Vagina (tissue), 2 donors: Measurements from ENCODE around the gene EPO. TPM values are rescaled to one million over a fixed set of nuclear protein-coding genes. Genes with fewer than 3 reads are reported as not detected.

Source experiments
- DNase-seq, 2 donors: peaks; one replicate each; pipeline ENCODE4 v3.0.0-alpha.2; 2017; ENCODE audit errors: extremely low spot score in 2 of 2
- H3K27ac ChIP-seq: fragments of 200-600 bp; sonication (generic); one replicate; pipeline ENCODE4 v1.5.1; 2019
- H3K27me3 ChIP-seq: fragments of 200-600 bp; sonication (generic); one replicate; pipeline ENCODE4 v1.5.1; 2019
- H3K36me3 ChIP-seq, 2 donors: fragments of 200-600 bp; sonication (generic); one replicate each; pipeline ENCODE4 v1.5.1; 2017 to 2019
- H3K4me1 ChIP-seq: fragments of 200-600 bp; sonication (generic); one replicate; pipeline ENCODE4 v1.5.1; 2019
- H3K4me3 ChIP-seq, 2 donors: fragments of 200-600 bp; sonication (generic); 1 replicate in 1 of 2; 2 replicates in 1 of 2; pipeline ENCODE4 v1.5.1; 2016 to 2019
- H3K9me3 ChIP-seq: fragments of 200-600 bp; sonication (generic); one replicate; pipeline ENCODE4 v1.5.1; 2019
- POLR2A ChIP-seq, 2 donors: fragments of 450-650 bp; IDR thresholded peaks; one replicate each; pipeline ENCODE4 v1.6.1; 2017; ENCODE audit warnings: antibody characterized with exemption in 2 of 2, mild to moderate bottlenecking in 2 of 2, moderate library complexity in 2 of 2
- POLR2AphosphoS5 ChIP-seq, 2 donors: sonication (generic); formaldehyde crosslinking; IDR thresholded peaks; one replicate each; pipeline ENCODE4 v1.9.0; 2017; ENCODE audit warnings: antibody characterized with exemption in 2 of 2, mild to moderate bottlenecking in 2 of 2, low read depth in 1 of 2; ENCODE audit not compliant: insufficient read depth in 1 of 2
- intact Hi-C: fragments of 100-400 bp; cut with DNase I; formaldehyde crosslinking; loops from one replicate; pipeline ENCODE4 v1.15.1; 2023
- total RNA-seq: library from RNA; depleted of rRNA; stranded (reverse); fragments of >200 nt; gene quantifications from one replicate; pipeline ENCODE4 v1.2.3, GENCODE V29; 2016
- TF ChIP-seq, protein P1 (sequence below), 3 experiments: fragments of 450-650 bp in 2 of 3; fragments of 200-600 bp in 1 of 3; sonication (generic) in 1 of 3; IDR thresholded peaks; one replicate each; pipeline ENCODE4 v1.5.1; 2017 to 2019; ENCODE audit warnings: antibody characterized with exemption in 3 of 3, mild to moderate bottlenecking in 2 of 3, moderate library complexity in 2 of 3

EPO gene
- total RNA-seq, 1 donor from 2014 or later, result not detected

DNA sequence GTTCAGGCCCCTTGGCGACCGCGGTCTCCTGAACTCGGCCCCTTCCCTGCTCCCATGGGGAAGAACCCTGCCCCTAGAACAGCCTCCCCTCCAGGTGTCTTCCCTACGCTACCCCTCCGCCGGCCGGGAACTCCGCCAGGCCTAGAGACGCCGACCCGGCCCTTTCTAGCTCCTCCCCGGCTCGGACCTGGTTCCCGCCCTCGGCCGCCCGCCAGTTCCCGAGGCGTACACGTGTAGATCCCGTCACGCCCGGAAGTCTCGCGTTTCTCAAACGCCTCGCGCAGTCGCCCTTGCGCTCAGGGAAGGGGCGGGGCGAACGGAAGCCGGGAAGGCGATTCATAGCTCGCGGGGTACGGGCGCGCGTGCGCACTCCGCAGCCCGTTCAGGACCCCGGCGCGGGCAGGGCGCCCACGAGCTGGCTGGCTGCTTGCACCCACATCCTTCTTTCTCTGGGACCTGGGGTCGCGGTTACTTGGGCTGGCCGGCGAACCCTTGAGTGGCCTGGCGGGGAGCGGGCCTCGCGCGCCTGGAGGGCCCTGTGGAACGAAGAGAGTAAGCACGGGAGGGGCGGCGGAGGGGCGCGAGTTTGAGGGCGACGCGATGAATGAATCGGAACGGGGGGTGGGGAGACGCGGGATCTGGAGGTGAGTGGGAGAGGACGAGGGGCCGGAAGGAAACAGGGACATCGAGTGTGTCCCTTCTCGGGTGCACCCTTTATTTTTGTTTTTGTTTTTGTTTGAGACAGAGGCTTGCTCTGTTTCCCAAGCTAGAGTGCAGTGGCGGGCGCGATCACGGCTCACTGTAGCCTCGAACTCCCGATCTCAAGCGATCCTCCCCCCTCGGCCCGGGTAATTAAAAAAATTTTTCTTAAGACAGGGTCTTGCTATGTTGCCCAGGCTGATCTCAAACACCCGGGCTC, 14.3 kb upstream of the EPO start, which contains the start of gene POP7:
Gene POP7 (plus strand): TSS at position 369 of the 919 bp plus-strand sequence. CDS start 710 bp downstream, outside the sequence.
- no peaks in the 10 kb centered on the region for H3K9me3 ChIP-seq
- TF ChIP-seq POLR2A (IDR thresholded peaks at IDR 0.05), result peak in 1 of 2 donors; percentile 23
- TF ChIP-seq POLR2AphosphoS5 (IDR thresholded peaks at IDR 0.05; ENCODE audit: insufficient read depth in 1 of 2, low read depth in 1 of 2), result peak; percentile 92 to 97
- TF ChIP-seq, protein P1, sequence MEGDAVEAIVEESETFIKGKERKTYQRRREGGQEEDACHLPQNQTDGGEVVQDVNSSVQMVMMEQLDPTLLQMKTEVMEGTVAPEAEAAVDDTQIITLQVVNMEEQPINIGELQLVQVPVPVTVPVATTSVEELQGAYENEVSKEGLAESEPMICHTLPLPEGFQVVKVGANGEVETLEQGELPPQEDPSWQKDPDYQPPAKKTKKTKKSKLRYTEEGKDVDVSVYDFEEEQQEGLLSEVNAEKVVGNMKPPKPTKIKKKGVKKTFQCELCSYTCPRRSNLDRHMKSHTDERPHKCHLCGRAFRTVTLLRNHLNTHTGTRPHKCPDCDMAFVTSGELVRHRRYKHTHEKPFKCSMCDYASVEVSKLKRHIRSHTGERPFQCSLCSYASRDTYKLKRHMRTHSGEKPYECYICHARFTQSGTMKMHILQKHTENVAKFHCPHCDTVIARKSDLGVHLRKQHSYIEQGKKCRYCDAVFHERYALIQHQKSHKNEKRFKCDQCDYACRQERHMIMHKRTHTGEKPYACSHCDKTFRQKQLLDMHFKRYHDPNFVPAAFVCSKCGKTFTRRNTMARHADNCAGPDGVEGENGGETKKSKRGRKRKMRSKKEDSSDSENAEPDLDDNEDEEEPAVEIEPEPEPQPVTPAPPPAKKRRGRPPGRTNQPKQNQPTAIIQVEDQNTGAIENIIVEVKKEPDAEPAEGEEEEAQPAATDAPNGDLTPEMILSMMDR (IDR thresholded peaks at IDR 0.05), result no peak

DNA sequence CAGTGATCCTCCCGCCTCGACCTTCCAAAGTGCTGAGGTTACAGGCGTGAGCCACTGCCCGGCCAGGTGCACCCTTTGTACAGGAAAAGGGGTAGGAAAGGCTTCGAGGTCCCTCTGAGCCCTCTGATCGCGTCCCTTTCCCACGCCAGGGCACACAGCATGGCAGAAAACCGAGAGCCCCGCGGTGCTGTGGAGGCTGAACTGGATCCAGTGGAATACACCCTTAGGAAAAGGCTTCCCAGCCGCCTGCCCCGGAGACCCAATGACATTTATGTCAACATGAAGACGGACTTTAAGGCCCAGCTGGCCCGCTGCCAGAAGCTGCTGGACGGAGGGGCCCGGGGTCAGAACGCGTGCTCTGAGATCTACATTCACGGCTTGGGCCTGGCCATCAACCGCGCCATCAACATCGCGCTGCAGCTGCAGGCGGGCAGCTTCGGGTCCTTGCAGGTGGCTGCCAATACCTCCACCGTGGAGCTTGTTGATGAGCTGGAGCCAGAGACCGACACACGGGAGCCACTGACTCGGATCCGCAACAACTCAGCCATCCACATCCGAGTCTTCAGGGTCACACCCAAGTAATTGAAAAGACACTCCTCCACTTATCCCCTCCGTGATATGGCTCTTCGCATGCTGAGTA, 13.5 kb upstream of the EPO start:
- Histone ChIP-seq H3K27ac (peak overlapping the region; percentile 94), H3K9me3 (no peaks in the 10 kb centered on the region), H3K27me3 (no peaks in the 10 kb centered on the region), H3K4me3 (peak overlapping the region; percentile 67 to 90), H3K4me1 (peaks cover 22% of the 10 kb centered on the region), H3K36me3 (peaks cover 0 to 4% of the 10 kb centered on the region in 2 donors)
- intact Hi-C loops, result loop anchor here (5.0 kb wide), 1 partner anchor 146 kb away; the partner anchor contains the start of gene SLC12A9
- no peak for TF ChIP-seq POLR2AphosphoS5 (IDR thresholded peaks at IDR 0.05; ENCODE audit: insufficient read depth in 1 of 2, low read depth in 1 of 2)
- TF ChIP-seq, protein P1 (IDR thresholded peaks at IDR 0.05), result no peak
- TF ChIP-seq POLR2A (IDR thresholded peaks at IDR 0.05), result no peak
- DNase-seq, result no peak

More for the DNA sequence above, 14.3 kb upstream of the EPO start, which contains the start of gene POP7:
- intact Hi-C loops, result loop anchor here (5.0 kb wide), 1 partner anchor 146 kb away; the partner anchor contains the start of gene SLC12A9
- peak in 1 of 2 donors; percentile 96 for DNase-seq
- Histone ChIP-seq H3K4me1 (peaks cover 22% of the 10 kb centered on the region), H3K4me3 (peak within 1 kb of the TSS; percentile 67 to 90), H3K27me3 (no peaks in the 10 kb centered on the region), H3K27ac (peak within 1 kb of the TSS; percentile 94), H3K36me3 (peaks cover 0 to 4% of the 10 kb centered on the region in 2 donors)

DNA sequence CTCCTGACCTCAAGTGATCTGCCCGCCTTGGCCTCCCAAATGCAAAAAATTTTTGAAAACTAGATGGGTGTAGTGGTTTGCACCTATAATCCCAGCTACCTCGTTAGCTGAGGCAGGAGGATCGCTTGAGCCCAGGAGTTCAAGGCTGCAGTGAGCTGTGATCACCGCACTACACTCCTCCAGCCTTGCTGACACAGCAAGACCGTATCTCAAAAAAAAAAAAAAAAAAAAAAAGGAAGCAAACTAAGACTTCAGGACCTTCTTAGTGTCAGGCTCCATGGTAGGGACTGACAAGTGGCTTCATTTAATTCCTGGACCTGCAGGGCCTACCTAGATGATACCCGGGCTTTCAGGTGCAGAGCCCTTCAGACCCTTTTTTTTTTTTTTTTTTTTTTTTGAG, 11.9 kb upstream of the EPO start:
- Histone ChIP-seq H3K4me1 (peaks cover 22% of the 10 kb centered on the region), H3K27me3 (no peaks in the 10 kb centered on the region), H3K4me3 (no peak overlapping the region), H3K27ac (no peak overlapping the region), H3K36me3 (peaks cover 0 to 4% of the 10 kb centered on the region in 2 donors), H3K9me3 (no peaks in the 10 kb centered on the region)
- TF ChIP-seq POLR2A (IDR thresholded peaks at IDR 0.05) (no peak), POLR2AphosphoS5 (IDR thresholded peaks at IDR 0.05; ENCODE audit: insufficient read depth in 1 of 2, low read depth in 1 of 2) (no peak)
- no peak for DNase-seq
- intact Hi-C loops, result loop anchor here (5.0 kb wide), 1 partner anchor 144 kb away; the partner anchor contains the start of gene SLC12A9

DNA sequence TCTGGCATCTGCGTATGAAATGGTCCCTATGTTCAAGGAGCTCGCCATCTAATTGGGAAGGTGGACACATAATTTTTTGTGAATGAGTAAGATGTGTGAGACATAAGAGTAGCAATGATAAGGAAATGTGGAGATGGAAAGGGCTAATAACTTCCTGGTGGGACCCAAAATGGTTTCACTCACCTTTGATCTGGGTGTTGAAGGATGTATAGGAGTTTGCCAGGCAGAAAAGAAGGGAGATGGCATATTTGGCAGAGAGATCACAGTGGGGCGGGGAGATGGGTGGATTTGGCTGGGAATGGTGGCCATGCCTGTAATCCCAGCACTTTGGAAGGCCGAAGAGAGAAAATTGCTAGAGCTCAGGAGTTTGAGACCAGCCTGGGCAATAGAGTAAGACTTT, 9.8 kb upstream of the EPO start:
- DNase-seq, result no peak
- H3K4me3 ChIP-seq, result no peak overlapping the region
- peaks cover 0 to 4% of the 10 kb centered on the region in 2 donors for H3K36me3 ChIP-seq
- intact Hi-C loops, result no loop called here
- no peaks in the 10 kb centered on the region for H3K9me3 ChIP-seq
- peaks cover 16% of the 10 kb centered on the region for H3K4me1 ChIP-seq
- TF ChIP-seq POLR2A (IDR thresholded peaks at IDR 0.05), result no peak
- TF ChIP-seq POLR2AphosphoS5 (IDR thresholded peaks at IDR 0.05; ENCODE audit: insufficient read depth in 1 of 2, low read depth in 1 of 2), result no peak
- TF ChIP-seq, protein P1 (IDR thresholded peaks at IDR 0.05), result no peak
- H3K27ac ChIP-seq, result no peak overlapping the region
- no peaks in the 10 kb centered on the region for H3K27me3 ChIP-seq

DNA sequence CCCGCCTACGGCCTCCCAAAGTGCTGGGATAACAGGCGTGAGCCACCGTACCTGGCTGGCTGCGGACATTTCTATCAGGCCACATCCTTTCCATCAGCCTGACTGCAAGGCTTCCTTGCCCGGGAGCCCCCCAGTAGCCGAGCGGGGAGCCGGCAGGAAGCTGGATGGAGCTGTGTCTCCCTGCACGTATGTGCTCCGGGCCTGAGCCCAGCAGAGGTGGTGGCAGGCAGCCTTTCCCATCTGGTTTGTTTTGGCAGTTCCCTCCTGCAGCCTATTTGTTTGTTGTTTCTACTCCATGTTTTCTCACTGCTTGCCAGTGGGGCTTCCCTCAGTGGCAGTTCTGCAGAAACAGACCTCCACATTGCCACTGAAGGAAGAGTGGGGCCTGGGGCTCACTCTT, 8.9 kb upstream of the EPO start:
- intact Hi-C loops, result no loop called here

More for the DNA sequence above, 8.9 kb upstream of the EPO start:
- H3K36me3 ChIP-seq, result peaks cover 0 to 4% of the 10 kb centered on the region in 2 donors
- no peak for DNase-seq
- H3K27me3 ChIP-seq, result no peaks in the 10 kb centered on the region
- H3K4me3 ChIP-seq, result no peak overlapping the region
- TF ChIP-seq, protein P1 (IDR thresholded peaks at IDR 0.05), result no peak
- TF ChIP-seq POLR2A (IDR thresholded peaks at IDR 0.05), result no peak
- no peak for TF ChIP-seq POLR2AphosphoS5 (IDR thresholded peaks at IDR 0.05; ENCODE audit: insufficient read depth in 1 of 2, low read depth in 1 of 2)
- H3K4me1 ChIP-seq, result peaks cover 16% of the 10 kb centered on the region
- H3K27ac ChIP-seq, result no peak overlapping the region
- no peaks in the 10 kb centered on the region for H3K9me3 ChIP-seq
